Measurements from ENCODE around the gene TENM4.

GRCh38 chr11:79165908-79166307, 274.9 kb downstream of the TENM4 start:
- TF ChIP-seq EZH2phosphoT487 (IDR thresholded peaks at IDR 0.05; ENCODE audit: borderline replicate concordance, low read depth, low read length) = no peak
- TF ChIP-seq, protein P1, sequence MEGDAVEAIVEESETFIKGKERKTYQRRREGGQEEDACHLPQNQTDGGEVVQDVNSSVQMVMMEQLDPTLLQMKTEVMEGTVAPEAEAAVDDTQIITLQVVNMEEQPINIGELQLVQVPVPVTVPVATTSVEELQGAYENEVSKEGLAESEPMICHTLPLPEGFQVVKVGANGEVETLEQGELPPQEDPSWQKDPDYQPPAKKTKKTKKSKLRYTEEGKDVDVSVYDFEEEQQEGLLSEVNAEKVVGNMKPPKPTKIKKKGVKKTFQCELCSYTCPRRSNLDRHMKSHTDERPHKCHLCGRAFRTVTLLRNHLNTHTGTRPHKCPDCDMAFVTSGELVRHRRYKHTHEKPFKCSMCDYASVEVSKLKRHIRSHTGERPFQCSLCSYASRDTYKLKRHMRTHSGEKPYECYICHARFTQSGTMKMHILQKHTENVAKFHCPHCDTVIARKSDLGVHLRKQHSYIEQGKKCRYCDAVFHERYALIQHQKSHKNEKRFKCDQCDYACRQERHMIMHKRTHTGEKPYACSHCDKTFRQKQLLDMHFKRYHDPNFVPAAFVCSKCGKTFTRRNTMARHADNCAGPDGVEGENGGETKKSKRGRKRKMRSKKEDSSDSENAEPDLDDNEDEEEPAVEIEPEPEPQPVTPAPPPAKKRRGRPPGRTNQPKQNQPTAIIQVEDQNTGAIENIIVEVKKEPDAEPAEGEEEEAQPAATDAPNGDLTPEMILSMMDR (conservative IDR thresholded peaks at IDR 0.05; ENCODE audit: low read length) = no peak
